Activated naive CD4-positive, alpha-beta T cell treated with anti-CD3 and anti-CD28 coated beads, Interleukin-2, amount 50 U/mL, for 24 hours (primary cell): ENCODE results near the gene IFIT2.
"Not testable (repeated sequence)": the region's sequence is repeated elsewhere in the genome, so short reads cannot be mapped to it uniquely, and the experiment has no call there.

Experiments
- H3K27ac Mint-ChIP-seq: one replicate; pipeline ENCODE4 v1.8.0; 2021; ENCODE audit warnings: mild to moderate bottlenecking, mixed read lengths
- H3K27me3 Mint-ChIP-seq: one replicate; pipeline ENCODE4 v1.8.0; 2021; ENCODE audit warnings: mixed read lengths
- H3K36me3 Mint-ChIP-seq: one replicate; pipeline ENCODE4 v1.8.0; 2021; ENCODE audit warnings: mixed read lengths
- H3K4me1 Mint-ChIP-seq: one replicate; pipeline ENCODE4 v1.8.0; 2021; ENCODE audit warnings: mixed read lengths
- H3K4me3 Mint-ChIP-seq: one replicate; pipeline ENCODE4 v1.8.0; 2021; ENCODE audit warnings: mild to moderate bottlenecking, mixed read lengths
- H3K9me3 Mint-ChIP-seq: one replicate; pipeline ENCODE4 v1.8.0; 2021; ENCODE audit warnings: mixed read lengths

Gene IFIT2

GRCh38 chr10:89271532-89271931 is 30.3 kb upstream of the IFIT2 start:
- Mint-ChIP-seq H3K9me3 (no peaks in the 10 kb centered on the region), H3K36me3 (no peaks in the 10 kb centered on the region), H3K27me3 (peaks cover 1% of the 10 kb centered on the region), H3K4me3 (no peak overlapping the region), H3K27ac (no peak overlapping the region), H3K4me1 (no peaks in the 10 kb centered on the region)

- H3K4me3 Mint-ChIP-seq = no peak overlapping the region
- no peaks in the 10 kb centered on the region for H3K4me1 Mint-ChIP-seq
- H3K9me3 Mint-ChIP-seq = no peaks in the 10 kb centered on the region
- H3K27ac Mint-ChIP-seq = no peak overlapping the region
- peaks cover 1% of the 10 kb centered on the region for H3K27me3 Mint-ChIP-seq
- no peaks in the 10 kb centered on the region for H3K36me3 Mint-ChIP-seq
These were observed 28.2 kb upstream of the IFIT2 start for GRCh38 chr10:89273680-89274079.

- Mint-ChIP-seq H3K36me3 (no peaks in the 10 kb centered on the region), H3K9me3 (no peaks in the 10 kb centered on the region), H3K4me1 (no peaks in the 10 kb centered on the region), H3K27ac (no peak overlapping the region), H3K27me3 (peaks cover 1% of the 10 kb centered on the region), H3K4me3 (no peak overlapping the region)
These were observed 26.9 kb upstream of the IFIT2 start for GRCh38 chr10:89274928-89275327.

GRCh38 chr10:89275383-89275782 is 26.5 kb upstream of the IFIT2 start:
- Mint-ChIP-seq H3K36me3 (no peaks in the 10 kb centered on the region), H3K4me3 (no peak overlapping the region), H3K27ac (no peak overlapping the region), H3K4me1 (no peaks in the 10 kb centered on the region), H3K9me3 (no peaks in the 10 kb centered on the region), H3K27me3 (peaks cover 1% of the 10 kb centered on the region)

GRCh38 chr10:89278034-89278535 is 23.8 kb upstream of the IFIT2 start:
- Mint-ChIP-seq H3K27me3 (no peaks in the 10 kb centered on the region), H3K4me1 (no peaks in the 10 kb centered on the region), H3K36me3 (no peaks in the 10 kb centered on the region), H3K27ac (no peak overlapping the region), H3K4me3 (no peak overlapping the region), H3K9me3 (no peaks in the 10 kb centered on the region)

GRCh38 chr10:89278900-89279392 is 22.9 kb upstream of the IFIT2 start:
- H3K9me3 Mint-ChIP-seq = no peaks in the 10 kb centered on the region
- no peak overlapping the region for H3K4me3 Mint-ChIP-seq
- no peaks in the 10 kb centered on the region for H3K36me3 Mint-ChIP-seq
- no peaks in the 10 kb centered on the region for H3K4me1 Mint-ChIP-seq
- H3K27ac Mint-ChIP-seq = no peak overlapping the region
- no peaks in the 10 kb centered on the region for H3K27me3 Mint-ChIP-seq

- Mint-ChIP-seq H3K4me1 (no peaks in the 10 kb centered on the region), H3K9me3 (no peaks in the 10 kb centered on the region), H3K4me3 (no peak overlapping the region), H3K27me3 (no peaks in the 10 kb centered on the region), H3K36me3 (no peaks in the 10 kb centered on the region), H3K27ac (no peak overlapping the region)
These were observed 22.4 kb upstream of the IFIT2 start for GRCh38 chr10:89279421-89279869.

- Mint-ChIP-seq H3K27me3 (no peaks in the 10 kb centered on the region), H3K27ac (no peak overlapping the region), H3K36me3 (no peaks in the 10 kb centered on the region), H3K4me1 (no peaks in the 10 kb centered on the region), H3K9me3 (no peaks in the 10 kb centered on the region), H3K4me3 (no peak overlapping the region)
These were observed 21.3 kb upstream of the IFIT2 start for GRCh38 chr10:89280508-89280907.

- H3K27me3 Mint-ChIP-seq = no peaks in the 10 kb centered on the region
- H3K27ac Mint-ChIP-seq = no peak overlapping the region
- no peak overlapping the region for H3K4me3 Mint-ChIP-seq
- H3K9me3 Mint-ChIP-seq = no peaks in the 10 kb centered on the region
- no peaks in the 10 kb centered on the region for H3K4me1 Mint-ChIP-seq
- H3K36me3 Mint-ChIP-seq = no peaks in the 10 kb centered on the region
These were observed 20.0 kb upstream of the IFIT2 start for GRCh38 chr10:89281606-89282395.

- Mint-ChIP-seq H3K9me3 (no peaks in the 10 kb centered on the region), H3K36me3 (no peaks in the 10 kb centered on the region), H3K4me1 (no peaks in the 10 kb centered on the region), H3K27ac (no peak overlapping the region), H3K4me3 (no peak overlapping the region), H3K27me3 (no peaks in the 10 kb centered on the region)
These were observed 18.6 kb upstream of the IFIT2 start for GRCh38 chr10:89283025-89283935.

- no peaks in the 10 kb centered on the region for H3K27me3 Mint-ChIP-seq
- H3K36me3 Mint-ChIP-seq = no peaks in the 10 kb centered on the region
- H3K27ac Mint-ChIP-seq = no peak overlapping the region
- H3K9me3 Mint-ChIP-seq = no peaks in the 10 kb centered on the region
- no peaks in the 10 kb centered on the region for H3K4me1 Mint-ChIP-seq
- no peak overlapping the region for H3K4me3 Mint-ChIP-seq
These were observed 17.8 kb upstream of the IFIT2 start for GRCh38 chr10:89283936-89284475.

- H3K9me3 Mint-ChIP-seq, H3K4me1 Mint-ChIP-seq, H3K27ac Mint-ChIP-seq, H3K4me3 Mint-ChIP-seq, H3K36me3 Mint-ChIP-seq, H3K27me3 Mint-ChIP-seq: not testable (repeated sequence)
These were observed 17.1 kb upstream of the IFIT2 start for GRCh38 chr10:89284711-89285110.

- H3K4me3 Mint-ChIP-seq, H3K4me1 Mint-ChIP-seq, H3K27me3 Mint-ChIP-seq, H3K36me3 Mint-ChIP-seq, H3K9me3 Mint-ChIP-seq, H3K27ac Mint-ChIP-seq: not testable (repeated sequence)
These were observed 16.5 kb upstream of the IFIT2 start for GRCh38 chr10:89285303-89285702.

- Mint-ChIP-seq H3K4me3 (peak overlapping the region; percentile 53), H3K27me3 (no peaks in the 10 kb centered on the region), H3K4me1 (peaks cover 50% of the 10 kb centered on the region), H3K27ac (peak overlapping the region; percentile 1), H3K36me3 (peaks cover 7% of the 10 kb centered on the region), H3K9me3 (peaks cover 6% of the 10 kb centered on the region)
These were observed 7.1 kb upstream of the IFIT2 start for GRCh38 chr10:89294721-89295239.

- peaks cover 6% of the 10 kb centered on the region for H3K9me3 Mint-ChIP-seq
- H3K4me1 Mint-ChIP-seq = peaks cover 58% of the 10 kb centered on the region
- peaks cover 7% of the 10 kb centered on the region for H3K36me3 Mint-ChIP-seq
- H3K27ac Mint-ChIP-seq = no peak overlapping the region
- H3K4me3 Mint-ChIP-seq = no peak overlapping the region
- H3K27me3 Mint-ChIP-seq = no peaks in the 10 kb centered on the region
These were observed 6.2 kb upstream of the IFIT2 start for GRCh38 chr10:89295597-89295996.
